GM12865 (cell line): Measurements from ENCODE around the gene RSBN1L.
"Not testable (repeated sequence)": the region's sequence is repeated elsewhere in the genome, so short reads cannot be mapped to it uniquely, and the experiment has no call there.

Experiments used
- DNase-seq: peaks from one replicate; pipeline ENCODE4 v3.0.0; 2010; ENCODE audit warnings: low read depth
- H3K4me3 ChIP-seq: 2 replicates; pipeline ENCODE4 v1.5.1; 2011; ENCODE audit warnings: mild to moderate bottlenecking, low read depth, low read length, control low read depth
- CTCF ChIP-seq: IDR thresholded peaks from 2 replicates; pipeline ENCODE4 v1.5.1; 2011; ENCODE audit warnings: low read length, control low read depth, low read depth, inconsistent platforms; ENCODE audit not compliant: insufficient read depth; ENCODE audit errors: missing control alignments

Gene RSBN1L

GRCh38 chr7:77710067-77710466 lies 13.8 kb downstream of the RSBN1L start:
- no peak for TF ChIP-seq CTCF
- no peak for DNase-seq
- H3K4me3 ChIP-seq = no peak overlapping the region

GRCh38 chr7:77710861-77711260 lies 14.6 kb downstream of the RSBN1L start:
- H3K4me3 ChIP-seq = no peak overlapping the region
- TF ChIP-seq CTCF = no peak
- no peak for DNase-seq

- no peak overlapping the region for H3K4me3 ChIP-seq
- no peak for DNase-seq
- TF ChIP-seq CTCF = no peak
These were observed 17.9 kb downstream of the RSBN1L start for GRCh38 chr7:77714195-77714594.

- not testable (repeated sequence) for H3K4me3 ChIP-seq, DNase-seq
These were observed 18.7 kb downstream of the RSBN1L start for GRCh38 chr7:77714931-77715330.

- no peak for DNase-seq
- no peak for TF ChIP-seq CTCF
- H3K4me3 ChIP-seq = no peak overlapping the region
These were observed 20.5 kb downstream of the RSBN1L start for GRCh38 chr7:77716804-77717203.

- H3K4me3 ChIP-seq, DNase-seq: not testable (repeated sequence)
These were observed 21.3 kb downstream of the RSBN1L start for GRCh38 chr7:77717566-77717965.

- TF ChIP-seq CTCF = no peak
- H3K4me3 ChIP-seq = no peak overlapping the region
- DNase-seq = no peak
These were observed 31.3 kb downstream of the RSBN1L start for GRCh38 chr7:77727527-77727926.

- TF ChIP-seq CTCF = no peak
- no peak overlapping the region for H3K4me3 ChIP-seq
- DNase-seq = no peak
These were observed 31.9 kb downstream of the RSBN1L start for GRCh38 chr7:77727936-77728701.
